Transverse colon (tissue), 4 donors: ENCODE data around the gene SCT. TPM values are rescaled to one million over a fixed set of nuclear protein-coding genes. Genes with fewer than 3 reads are reported as not detected.

Experiments
- DNase-seq: peaks from one replicate; pipeline ENCODE4 v3.0.0-alpha.2; 2019
- H3K27ac ChIP-seq, 4 donors: fragments of 200-600 bp; sonication (generic); 2 replicates each; pipeline ENCODE4 v1.5.1; 2016 to 2018; ENCODE audit warnings: inconsistent platforms in 4 of 4
- H3K27me3 ChIP-seq: fragments of 200-600 bp; sonication (generic); 2 replicates; pipeline ENCODE4 v1.5.1; 2017; ENCODE audit warnings: inconsistent platforms
- H3K36me3 ChIP-seq, 4 donors: fragments of 200-600 bp; sonication (generic); 2 replicates each; pipeline ENCODE4 v1.5.1; 2017 to 2019; ENCODE audit warnings: inconsistent platforms in 4 of 4
- H3K4me1 ChIP-seq, 4 donors: fragments of 200-600 bp; sonication (generic); 2 replicates each; pipeline ENCODE4 v1.5.1; 2017 to 2020; ENCODE audit warnings: inconsistent platforms in 4 of 4
- H3K4me3 ChIP-seq, 4 donors: fragments of 200-600 bp; sonication (generic); 1 replicate in 1 of 4; 2 replicates in 3 of 4; pipeline versions ENCODE4 v1.5.1 to v1.6.1; 2017 to 2019; ENCODE audit warnings: inconsistent platforms in 4 of 4
- H3K9me3 ChIP-seq, 2 donors: fragments of 200-600 bp; sonication (generic); 2 replicates each; pipeline ENCODE4 v1.5.1; 2017 to 2019; ENCODE audit warnings: inconsistent platforms in 2 of 2
- CTCF ChIP-seq, 5 experiments: fragments of 200-600 bp in 3 of 5; fragments of 450-650 bp in 2 of 5; sonication (generic) in 3 of 5; IDR thresholded peaks; 1 replicate in 2 of 5; 2 replicates in 3 of 5; pipeline ENCODE4 v1.5.1; 2016 to 2017; ENCODE audit warnings: antibody characterized with exemption in 5 of 5, inconsistent platforms in 3 of 5, mild to moderate bottlenecking in 2 of 5, moderate library complexity in 1 of 5
- EP300 ChIP-seq: sonication (generic); formaldehyde crosslinking; IDR thresholded peaks from one replicate; pipeline ENCODE4 v1.6.1; 2017; ENCODE audit warnings: antibody characterized with exemption, low read depth
- POLR2A ChIP-seq: fragments of 450-650 bp; IDR thresholded peaks from one replicate; pipeline ENCODE4 v1.6.1; 2016; ENCODE audit warnings: antibody characterized with exemption, mild to moderate bottlenecking, moderate library complexity
- POLR2AphosphoS5 ChIP-seq, 3 donors: sonication (generic); formaldehyde crosslinking; IDR thresholded peaks; one replicate each; pipeline ENCODE4 v1.6.1; 2016; ENCODE audit warnings: antibody characterized with exemption in 3 of 3
- WGBS, 2 donors: methylation state at CpG; one replicate each; pipeline ENCODE4 v1.1.5; 2018; ENCODE audit warnings: low coverage in 1 of 2; 5-methylcytosine and 5-hydroxymethylcytosine counted together
- in situ Hi-C, 4 donors: fragments of 200-750 bp; cut with MboI; loops; one replicate each; pipeline versions ENCODE4 v1.15.0 to v1.15.1; 2017; ENCODE audit warnings: low sequenced_read_pairs in 3 of 4, low pct_ligation_motif_present in 1 of 4, low pct_unique_long_range_greater_than_20kb in 1 of 4
- intact Hi-C: fragments of 100-400 bp; cut with DNase I; formaldehyde crosslinking; loops from one replicate; pipeline ENCODE4 v1.15.1; 2023; ENCODE audit warnings: low total_unique reads
- total RNA-seq, 4 donors: library from RNA; depleted of rRNA; stranded (reverse); fragments of >200 nt; gene quantifications; one replicate each; pipeline ENCODE4 v1.1.0, GENCODE V29; 2016

Gene SCT
- total RNA-seq, 4 donors from 2014 or later = not detected

GRCh38 chr11:592918-593317 lies 34.1 kb downstream of the SCT start:
- no peak for DNase-seq
- no peaks in the 10 kb centered on the region for H3K9me3 ChIP-seq
- no peaks in the 10 kb centered on the region for H3K27me3 ChIP-seq
- H3K4me3 ChIP-seq = no peak overlapping the region
- intact Hi-C loops = no loop called here
- no peak overlapping the region for H3K27ac ChIP-seq
- peaks cover 0 to 78% (median 36%) of the 10 kb centered on the region in 4 donors for H3K36me3 ChIP-seq
- WGBS, 2 donors = 87% methylated on average over 10 of the region's 10 CpGs; no CpG with 5 or more reads in 1 of the 2 donors
- no peaks in the 10 kb centered on the region for H3K4me1 ChIP-seq
- in situ Hi-C loops = no loop called here
- TF ChIP-seq POLR2A (no peak), POLR2AphosphoS5 (IDR thresholded peaks at IDR 0.05) (no peak), EP300 (no peak), CTCF (IDR thresholded peaks at IDR 0.05) (no peak)

GRCh38 chr11:592501-592900 lies 34.5 kb downstream of the SCT start:
- intact Hi-C loops = no loop called here
- Histone ChIP-seq H3K9me3 (no peaks in the 10 kb centered on the region), H3K4me3 (no peak overlapping the region), H3K36me3 (peaks cover 0 to 76% (median 36%) of the 10 kb centered on the region in 4 donors), H3K27ac (no peak overlapping the region), H3K4me1 (no peaks in the 10 kb centered on the region), H3K27me3 (no peaks in the 10 kb centered on the region)
- in situ Hi-C loops = no loop called here
- TF ChIP-seq EP300 = no peak
- TF ChIP-seq CTCF (IDR thresholded peaks at IDR 0.05) = no peak
- no peak for DNase-seq
- WGBS, 2 donors = 94% methylated on average over 22 of the region's 22 CpGs; no CpG with 5 or more reads in 1 of the 2 donors

GRCh38 chr11:590997-591396 lies 36.0 kb downstream of the SCT start:
- no peak overlapping the region for H3K4me3 ChIP-seq
- intact Hi-C loops (no loop called here), in situ Hi-C loops (no loop called here)
- no peak overlapping the region for H3K27ac ChIP-seq
- H3K4me1 ChIP-seq = no peaks in the 10 kb centered on the region
- H3K27me3 ChIP-seq = no peaks in the 10 kb centered on the region
- peaks cover 0 to 67% (median 35%) of the 10 kb centered on the region in 4 donors for H3K36me3 ChIP-seq
- 90 to 95% methylated on average over 4 to 11 of the region's 11 CpGs for WGBS, 2 donors
- TF ChIP-seq POLR2A = no peak
- TF ChIP-seq EP300 = no peak
- TF ChIP-seq CTCF (IDR thresholded peaks at IDR 0.05) = no peak
- TF ChIP-seq POLR2AphosphoS5 (IDR thresholded peaks at IDR 0.05) = no peak
- no peak for DNase-seq
- no peaks in the 10 kb centered on the region for H3K9me3 ChIP-seq

DNA sequence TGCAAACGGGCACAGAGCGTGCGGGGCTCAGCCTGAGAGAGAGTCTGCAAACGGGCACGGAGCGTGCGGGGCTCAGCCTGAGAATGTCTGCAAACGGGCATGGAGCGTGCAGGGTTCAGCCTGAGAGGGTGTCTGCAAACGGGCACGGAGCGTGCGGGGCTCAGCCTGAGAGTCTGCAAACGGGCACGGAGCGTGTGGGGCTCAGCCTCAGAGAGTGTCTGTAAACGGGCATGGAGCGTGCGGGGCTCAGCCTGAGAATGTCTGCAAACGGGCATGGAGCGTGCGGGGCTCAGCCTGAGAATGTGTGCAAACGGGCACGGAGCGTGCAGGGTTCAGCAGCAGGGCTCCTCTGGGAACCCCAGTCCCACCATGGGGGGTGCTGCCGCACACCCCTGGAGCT lies 37.2 kb downstream of the SCT start:
- DNase-seq = no peak
- no peaks in the 10 kb centered on the region for H3K4me1 ChIP-seq
- no peak overlapping the region for H3K4me3 ChIP-seq
- in situ Hi-C loops = no loop called here
- H3K9me3 ChIP-seq = no peaks in the 10 kb centered on the region
- no peaks in the 10 kb centered on the region for H3K27me3 ChIP-seq
- TF ChIP-seq POLR2AphosphoS5 (IDR thresholded peaks at IDR 0.05) = no peak
- no peak for TF ChIP-seq CTCF (IDR thresholded peaks at IDR 0.05)
- no peak for TF ChIP-seq EP300
- WGBS, 2 donors = 92 to 94% methylated on average over 8 to 26 of the region's 26 CpGs
- H3K36me3 ChIP-seq = peaks cover 0 to 64% (median 30%) of the 10 kb centered on the region in 4 donors
- intact Hi-C loops = no loop called here
- no peak overlapping the region for H3K27ac ChIP-seq
